Stimulated activated naive CD4-positive, alpha-beta T cell (primary cell): ENCODE data around the gene PHYHD1.
"Not testable (repeated sequence)": the region's sequence is repeated elsewhere in the genome, so short reads cannot be mapped to it uniquely, and the experiment has no call there.

Experiments
- DNase-seq, 6 experiments: peaks; one replicate each; lab custom pipeline; 2025; lab: John Stamatoyannopoulos, UW

Gene PHYHD1

GRCh38 chr9:128921881-128922763 is 1.3 kb downstream of the PHYHD1 start:
- peak in 2 of 6 experiments; percentile 17 to 27 for DNase-seq

- no peak for DNase-seq
These were observed 2.7 kb downstream of the PHYHD1 start for GRCh38 chr9:128923493-128923883.

DNA sequence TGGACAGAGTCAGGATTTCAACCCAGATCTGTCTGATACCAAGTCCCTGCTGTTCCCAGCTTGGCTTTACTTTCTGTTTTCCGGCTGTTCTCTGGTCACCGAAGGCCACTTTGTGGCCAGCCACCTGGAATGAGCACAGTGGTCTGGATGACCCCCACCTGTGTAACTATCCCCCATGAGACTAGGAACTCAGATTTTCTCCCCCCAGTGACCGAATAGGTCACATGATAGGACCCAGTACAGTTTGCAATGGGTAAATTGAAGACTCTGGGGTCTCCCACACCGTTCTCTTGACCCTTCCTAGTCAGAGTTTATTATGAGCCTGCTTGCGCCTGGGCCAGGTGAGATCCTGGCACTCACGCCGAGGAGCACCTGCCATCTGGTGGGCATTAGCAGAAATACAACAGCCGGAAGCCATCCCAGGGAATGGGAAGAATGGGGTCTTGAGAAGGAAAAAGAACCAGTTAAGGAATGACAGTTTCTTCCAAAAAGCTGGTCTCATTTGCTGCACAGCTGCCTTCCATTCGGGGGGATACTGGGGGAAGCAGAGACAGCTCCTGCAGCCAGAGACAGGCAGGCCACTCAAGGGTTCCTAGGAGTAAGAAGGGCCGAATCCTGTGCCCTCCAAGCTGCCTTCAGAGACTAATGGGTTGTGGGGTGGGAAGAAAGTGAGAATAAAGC is 7.1 kb downstream of the PHYHD1 start:
- DNase-seq: peak in 5 of 6 experiments; percentile 25 to 61 (median 40)

DNA sequence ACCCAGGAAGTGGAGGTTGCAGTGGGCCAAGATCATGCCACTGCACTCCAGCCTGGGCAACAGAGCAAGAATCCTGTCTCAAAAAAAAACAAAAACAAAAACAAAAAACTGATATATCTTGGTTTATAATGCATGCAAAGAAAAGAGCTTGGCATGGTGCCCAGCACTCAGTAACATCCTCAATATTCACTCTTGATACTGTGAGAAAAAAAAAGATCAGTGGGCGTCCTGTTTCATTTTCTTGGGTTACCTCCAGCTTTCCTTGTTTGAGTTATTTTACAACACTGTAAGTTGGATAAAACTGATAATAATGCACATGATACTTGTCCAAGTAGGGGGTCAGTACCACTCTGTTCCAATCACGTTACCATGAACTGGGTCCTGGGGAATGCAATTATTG is 7.8 kb downstream of the PHYHD1 start:
- DNase-seq: no peak

DNA sequence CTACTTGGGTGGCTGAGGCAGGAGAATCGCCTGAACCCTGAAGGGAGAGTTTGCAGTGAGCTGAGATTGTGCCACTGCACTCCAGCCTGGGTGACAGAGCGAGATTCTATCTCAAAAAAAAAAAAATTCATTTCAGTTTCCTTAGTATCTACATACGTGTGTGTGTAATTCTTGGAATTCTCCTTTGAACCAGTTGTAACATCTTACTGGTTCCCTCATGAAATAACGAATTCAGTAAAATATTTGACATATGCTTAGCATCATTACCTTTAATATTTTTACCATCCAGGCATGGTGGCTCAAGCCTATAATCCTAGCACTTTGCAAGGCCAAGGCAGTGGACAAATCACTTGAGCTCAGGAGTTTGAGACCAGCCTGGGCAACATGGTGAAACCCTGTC is 8.8 kb downstream of the PHYHD1 start:
- DNase-seq: no peak

GRCh38 chr9:128933731-128934130 is 12.9 kb downstream of the PHYHD1 start:
- no peak for DNase-seq

DNA sequence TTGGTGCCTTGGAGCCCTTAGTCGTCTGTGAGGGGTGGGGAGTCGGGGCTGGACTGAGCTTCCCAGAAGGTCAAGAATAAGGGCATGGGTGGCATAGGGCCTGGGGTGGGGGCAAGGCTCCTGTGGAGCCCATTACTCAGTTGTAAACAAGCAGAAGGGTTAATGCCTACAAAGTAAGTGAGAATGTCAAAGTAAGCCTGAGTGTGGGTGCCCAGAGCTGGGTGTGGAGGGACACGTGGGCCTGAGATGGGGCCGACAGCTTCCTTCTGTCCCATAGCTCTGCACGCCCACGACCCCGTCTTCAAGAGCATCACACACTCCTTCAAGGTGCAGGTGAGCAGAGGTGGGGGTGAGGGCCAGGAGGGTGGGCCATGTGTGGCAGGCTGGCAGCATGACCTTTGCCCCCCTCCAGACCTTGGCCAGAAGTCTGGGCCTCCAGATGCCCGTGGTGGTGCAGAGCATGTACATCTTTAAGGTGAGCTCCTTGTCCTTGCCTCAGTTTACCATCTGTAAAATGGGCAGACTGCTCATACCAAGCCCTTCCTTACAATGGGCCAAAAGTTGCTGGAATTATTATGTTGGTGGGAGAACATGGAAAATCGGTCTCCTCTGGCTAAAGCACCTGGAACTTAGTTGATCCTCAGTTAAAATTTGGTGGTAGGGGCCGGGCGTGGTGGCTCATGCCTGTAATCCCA is 15.5 kb downstream of the PHYHD1 start:
- DNase-seq: no peak

GRCh38 chr9:128937310-128938165 is 16.8 kb downstream of the PHYHD1 start:
- no peak for DNase-seq

- no peak for DNase-seq
These were observed 19.6 kb downstream of the PHYHD1 start for GRCh38 chr9:128940271-128940921.

- DNase-seq: no peak
These were observed 20.4 kb downstream of the PHYHD1 start for GRCh38 chr9:128940946-128941755.

DNA sequence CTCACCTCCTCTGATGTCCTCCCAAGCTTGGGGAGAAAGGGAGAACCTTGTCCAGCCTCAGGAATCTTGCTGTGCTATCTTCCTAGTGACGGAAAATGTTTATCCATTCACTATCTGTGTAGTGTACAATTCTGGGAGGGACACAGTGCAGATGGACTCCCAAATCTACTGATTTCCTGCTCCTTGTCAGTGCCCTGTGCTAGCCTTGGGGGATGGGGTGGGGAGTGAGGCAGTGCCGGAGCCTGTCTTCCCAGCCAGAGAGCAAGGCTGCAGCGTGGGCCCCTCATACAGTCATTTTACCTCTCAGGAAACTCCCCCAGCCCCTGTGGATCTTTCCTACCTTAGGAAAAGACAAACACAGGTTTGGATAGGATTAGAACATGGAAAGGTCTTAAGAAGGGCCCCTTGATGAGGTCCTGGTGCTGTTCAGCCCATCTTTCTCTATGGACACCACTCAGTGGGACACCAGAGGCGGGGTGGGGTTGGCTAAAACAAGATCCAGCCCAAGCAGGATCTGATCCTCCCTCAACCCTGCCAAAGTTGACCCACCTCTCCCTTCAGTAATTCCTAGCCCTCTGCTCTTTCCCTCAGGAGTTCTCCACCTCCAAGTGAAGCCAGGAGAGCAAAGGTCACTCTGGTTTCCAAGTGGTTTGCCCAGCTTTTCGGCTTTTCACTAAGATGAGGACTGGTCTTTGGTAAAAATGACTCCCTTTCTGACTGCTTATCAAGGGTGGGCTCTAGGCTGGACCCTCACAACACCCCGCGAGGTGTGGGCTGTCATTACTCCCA is 23.2 kb downstream of the PHYHD1 start:
- DNase-seq: no peak

DNA sequence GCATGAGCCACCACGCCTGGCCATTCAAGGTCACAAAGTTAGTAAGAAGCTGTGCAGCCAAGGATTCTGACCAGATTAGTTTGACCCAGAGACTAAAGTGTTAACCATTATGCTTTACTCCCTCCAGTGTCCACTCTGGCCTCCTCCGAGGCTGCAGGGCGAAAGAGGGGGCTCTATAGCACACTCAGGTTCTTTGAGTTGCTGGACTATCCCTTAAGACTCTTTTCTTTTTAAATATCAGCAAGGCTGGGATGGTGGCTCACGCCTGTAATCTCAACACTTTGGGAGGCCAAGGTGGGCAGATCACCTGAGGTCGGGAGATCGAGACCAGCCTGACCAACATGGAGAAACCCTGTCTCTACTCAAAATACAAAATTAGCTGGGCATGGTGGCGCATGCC is 24.2 kb downstream of the PHYHD1 start:
- not testable (repeated sequence) for DNase-seq

GRCh38 chr9:128945798-128946501 is 25.2 kb downstream of the PHYHD1 start:
- DNase-seq: no peak

DNA sequence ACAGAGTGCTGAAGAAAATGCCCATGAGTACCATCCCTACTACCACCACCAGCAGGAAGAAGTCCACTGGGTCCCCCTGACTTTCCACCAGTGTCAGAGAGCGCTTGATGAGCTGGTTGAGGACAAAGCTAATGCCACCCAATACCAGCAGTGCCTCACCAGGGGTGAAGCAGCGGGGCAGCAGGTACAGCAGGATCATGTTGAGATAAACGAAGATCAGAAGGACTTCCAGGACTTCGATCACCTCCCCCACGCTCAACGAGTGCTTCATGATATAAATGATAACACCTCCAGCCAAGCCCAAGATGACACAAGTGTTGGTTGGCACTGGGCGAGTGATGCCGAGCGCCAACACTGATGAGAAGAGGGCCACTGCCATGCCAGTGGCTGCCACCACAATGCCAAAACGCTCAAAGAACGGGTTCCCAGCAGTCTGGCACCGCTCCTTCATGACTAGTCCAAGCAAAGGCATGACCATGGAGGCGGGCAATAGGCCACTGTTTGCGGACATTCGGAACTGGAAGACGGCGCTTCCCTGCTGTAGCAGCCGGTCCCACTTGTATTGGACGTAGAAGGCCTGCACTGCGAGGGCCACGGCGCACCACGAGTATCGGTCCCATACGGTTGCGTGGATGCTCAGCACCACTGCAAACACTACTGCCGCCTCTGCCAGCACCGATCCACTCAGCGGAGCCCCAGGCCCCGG is 25.9 kb downstream of the PHYHD1 start:
- peak in 2 of 6 experiments; percentile 37 to 48 for DNase-seq

DNA sequence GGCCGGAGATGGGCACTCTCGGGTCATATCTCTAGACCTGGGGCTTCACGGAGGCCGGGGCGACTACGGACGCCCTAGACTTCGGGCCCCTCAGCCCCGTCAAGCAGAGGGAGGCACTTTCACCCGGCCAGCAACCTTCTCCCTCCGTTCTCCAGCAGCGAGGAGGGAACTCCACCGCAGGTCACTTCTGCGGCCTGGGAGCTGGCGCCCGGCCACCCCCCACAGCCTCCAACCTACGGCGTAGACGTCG is 26.4 kb downstream of the PHYHD1 start:
- no peak for DNase-seq

GRCh38 chr9:128947527-128948301 is 26.9 kb downstream of the PHYHD1 start, which contains the start of the genes DOLK and NUP188:
Gene DOLK, minus strand, starts transcription at chr9:128947603. Its CDS starts 300 bp downstream, at chr9:128947303.
Gene NUP188, plus strand, starts transcription at chr9:128947699. Its CDS starts 21 bp downstream, at chr9:128947720.
- DNase-seq: peak; percentile 93 to 99 (median 98)

GRCh38 chr9:128961403-128961802 is 40.6 kb downstream of the PHYHD1 start:
- not testable (repeated sequence) for DNase-seq
